Activated gamma-delta T cell (primary cell): ENCODE results near the gene CTDP1.
"Not testable (repeated sequence)": the region's sequence is repeated elsewhere in the genome, so short reads cannot be mapped to it uniquely, and the experiment has no call there.

Experiments
- DNase-seq: peaks from one replicate; lab custom pipeline; 2025; lab: John Stamatoyannopoulos, UW

CTDP1 gene

DNA sequence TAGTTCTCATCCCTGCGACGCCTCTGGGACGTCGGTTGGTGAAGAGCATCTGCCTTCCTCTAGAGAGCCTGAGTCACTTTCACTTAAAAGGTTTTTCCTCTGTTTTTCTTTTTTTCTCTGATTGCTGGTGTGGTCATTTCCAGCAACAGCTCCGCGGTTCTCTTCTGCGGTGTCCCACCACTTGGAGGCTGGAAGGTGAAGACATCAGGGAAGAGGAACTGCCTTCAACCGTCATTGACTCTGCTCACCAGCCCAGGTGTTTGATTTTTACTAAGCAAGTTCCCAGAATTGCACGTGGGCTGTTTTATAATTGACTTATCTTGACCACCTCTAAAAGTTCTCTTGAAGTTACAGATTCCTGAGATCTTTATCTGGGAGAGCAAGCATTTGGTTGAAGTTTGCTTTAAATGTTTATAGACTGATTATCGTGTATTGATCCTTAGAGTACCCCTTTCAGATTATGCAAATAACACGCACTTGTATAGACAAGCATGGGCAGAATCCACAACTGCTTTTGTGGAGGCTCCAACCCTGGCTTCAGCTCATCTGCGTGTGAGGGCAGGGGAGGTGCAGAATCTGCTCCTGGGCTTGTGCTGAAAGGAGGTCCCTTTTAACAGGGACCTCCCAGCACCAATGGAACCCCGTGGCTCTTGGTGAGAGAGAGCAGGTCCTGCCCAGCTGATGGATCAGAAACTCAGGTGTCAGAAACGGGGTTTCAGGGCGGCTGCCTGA lies 3.5 kb downstream of the CTDP1 start:
- DNase-seq, result no peak

DNA sequence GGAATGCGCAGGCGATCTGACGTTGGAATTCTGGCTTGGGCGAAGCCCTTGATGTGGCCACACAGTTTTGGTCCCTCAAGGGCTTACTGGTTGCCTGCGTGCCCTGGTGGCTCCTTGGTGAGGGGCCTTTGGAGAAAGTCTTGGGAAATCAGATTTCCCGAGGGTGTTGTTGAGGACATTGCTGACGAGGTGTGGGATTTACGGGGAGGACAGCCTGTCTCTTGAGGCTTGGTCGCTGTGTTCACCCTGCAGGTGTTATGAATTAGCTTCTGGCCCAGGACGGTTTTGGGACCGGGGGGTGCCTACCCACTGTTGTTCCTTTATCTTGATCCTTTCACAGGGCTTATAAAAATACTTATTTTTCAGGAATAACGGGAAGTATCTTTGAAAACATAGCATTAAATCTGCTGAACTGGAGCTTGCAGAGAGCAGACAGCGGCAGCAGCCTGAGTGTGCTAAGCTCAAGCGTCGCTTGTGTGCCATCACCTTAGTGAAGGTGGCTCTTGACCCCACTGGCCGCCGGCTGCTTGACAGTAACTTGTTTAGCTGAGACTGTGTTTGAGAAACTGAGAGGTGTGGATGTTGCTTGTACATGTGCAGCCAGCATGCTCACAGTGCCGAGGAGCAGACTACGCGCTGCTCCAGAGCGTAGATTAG lies 4.2 kb downstream of the CTDP1 start:
- DNase-seq, result no peak

DNA sequence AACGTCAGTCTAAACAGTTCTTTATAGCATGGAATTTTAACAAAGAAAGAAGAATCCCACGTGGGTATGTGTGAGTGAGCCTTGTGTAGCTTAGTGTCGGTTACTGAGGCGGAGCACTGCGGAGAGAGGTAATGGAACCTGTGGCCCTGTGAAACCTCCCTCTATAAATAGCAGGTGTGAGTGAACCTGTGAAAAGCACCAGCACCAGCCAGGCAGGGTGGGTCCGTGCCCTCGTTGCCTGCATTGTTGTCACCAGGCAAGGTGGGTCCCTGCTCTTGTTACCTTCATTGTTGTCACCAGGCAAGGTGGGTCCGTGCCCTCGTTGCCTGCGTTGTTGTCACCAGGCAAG lies 4.7 kb downstream of the CTDP1 start:
- no peak for DNase-seq

DNA sequence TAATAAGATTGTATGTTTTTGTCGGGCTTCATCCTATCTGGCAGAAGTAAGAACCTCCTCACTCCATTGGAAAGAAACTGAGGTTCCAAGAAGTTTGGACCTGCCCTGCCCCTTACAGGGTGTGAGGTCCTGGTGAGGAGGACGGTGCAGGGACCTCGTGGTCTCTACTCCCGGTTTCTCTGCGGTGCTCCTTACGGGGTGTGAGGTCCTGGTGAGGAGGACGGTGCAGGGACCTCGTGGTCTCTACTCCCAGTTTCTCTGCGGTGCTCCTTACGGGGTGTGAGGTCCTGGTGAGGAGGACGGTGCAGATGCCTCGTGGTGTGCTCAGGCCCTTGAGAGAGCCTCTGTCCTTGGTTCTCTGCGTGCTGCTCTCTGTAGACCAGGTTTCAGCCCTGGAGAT lies 5.2 kb downstream of the CTDP1 start:
- no peak for DNase-seq

DNA sequence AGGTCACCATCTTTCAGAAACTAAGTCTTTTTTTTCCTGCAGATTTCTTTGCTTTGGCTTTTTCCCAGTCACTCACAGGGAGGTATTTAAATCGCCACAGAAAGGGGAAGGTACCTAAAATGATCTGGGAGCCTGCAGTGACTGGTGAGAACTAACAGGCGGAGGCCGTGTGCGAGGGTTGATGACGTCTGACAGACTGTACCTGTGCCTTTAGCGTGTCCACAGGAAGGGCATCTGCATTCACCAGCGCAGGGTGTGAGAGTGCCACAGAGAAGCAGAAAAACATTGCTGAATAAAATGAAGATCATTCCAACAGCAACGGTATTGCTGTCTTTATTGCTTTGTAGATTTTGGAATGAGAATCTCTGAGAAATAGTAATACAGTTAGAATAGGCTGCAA lies 5.7 kb downstream of the CTDP1 start:
- no peak for DNase-seq

DNA sequence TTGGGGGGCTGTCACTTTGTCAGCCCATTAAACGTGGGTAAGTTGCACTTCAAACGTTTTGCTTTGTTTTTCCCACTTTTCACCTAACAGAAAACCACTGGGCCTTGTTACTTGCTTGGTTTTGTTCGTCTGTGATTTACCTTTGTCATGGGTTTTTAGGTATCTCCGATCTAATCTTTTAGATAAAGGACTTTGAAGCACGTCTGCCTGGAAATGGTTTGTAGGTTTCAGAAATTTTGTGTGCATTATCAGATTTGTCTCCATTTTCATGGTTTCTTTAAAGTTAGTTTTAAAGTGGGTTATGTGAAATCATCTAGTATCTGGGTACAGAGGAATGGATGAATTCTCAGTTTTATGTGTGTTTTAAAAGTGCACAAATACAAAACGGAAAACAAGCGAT lies 6.4 kb downstream of the CTDP1 start:
- no peak for DNase-seq

- DNase-seq, result no peak
These were observed 8.2 kb downstream of the CTDP1 start for GRCh38 chr18:79687806-79688205.

GRCh38 chr18:79690071-79690470 lies 10.5 kb downstream of the CTDP1 start:
- no peak for DNase-seq

DNA sequence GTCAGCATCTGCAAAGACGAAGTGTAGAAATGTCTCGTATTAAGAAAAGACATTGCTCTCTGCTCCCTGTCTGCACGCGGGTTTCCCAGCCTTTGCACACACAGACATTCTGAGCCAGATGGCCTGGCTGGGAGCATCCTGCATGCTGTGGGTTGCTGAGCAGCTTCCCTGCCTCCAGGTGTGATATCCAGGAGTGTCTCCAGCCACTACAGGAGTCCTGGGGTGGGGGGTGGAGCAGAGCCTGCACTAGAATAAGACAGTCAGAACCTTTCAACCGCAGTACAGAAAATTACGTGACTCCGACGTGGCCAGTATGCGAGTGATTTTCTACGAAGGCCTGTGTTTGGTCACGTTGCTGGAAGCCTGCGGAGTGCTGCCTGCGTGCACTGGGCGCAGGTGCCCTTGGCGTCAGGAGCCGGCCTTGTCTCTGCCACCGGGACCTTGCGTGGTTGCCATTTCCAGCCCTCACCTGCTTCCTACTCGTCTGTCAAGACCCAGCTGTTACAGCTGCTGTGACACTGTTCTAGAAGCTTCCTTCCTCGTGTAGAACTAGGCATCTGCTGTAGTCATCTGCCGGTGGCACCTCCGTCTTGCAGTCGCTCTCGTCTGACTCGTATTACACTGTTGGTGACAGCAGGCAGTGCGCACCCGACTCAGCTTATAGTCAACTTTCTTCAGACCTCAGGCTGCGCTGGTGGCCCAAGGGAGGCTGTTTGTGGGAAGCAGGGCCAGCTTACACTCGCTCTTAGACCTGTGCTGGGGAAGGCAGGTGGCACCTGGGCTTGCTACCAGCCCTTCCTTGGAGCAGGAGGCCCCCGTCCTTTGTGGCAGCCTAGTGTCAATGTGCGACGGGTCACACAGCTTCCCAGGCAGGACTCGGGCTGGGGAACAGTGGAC lies 11.2 kb downstream of the CTDP1 start:
- no peak for DNase-seq

DNA sequence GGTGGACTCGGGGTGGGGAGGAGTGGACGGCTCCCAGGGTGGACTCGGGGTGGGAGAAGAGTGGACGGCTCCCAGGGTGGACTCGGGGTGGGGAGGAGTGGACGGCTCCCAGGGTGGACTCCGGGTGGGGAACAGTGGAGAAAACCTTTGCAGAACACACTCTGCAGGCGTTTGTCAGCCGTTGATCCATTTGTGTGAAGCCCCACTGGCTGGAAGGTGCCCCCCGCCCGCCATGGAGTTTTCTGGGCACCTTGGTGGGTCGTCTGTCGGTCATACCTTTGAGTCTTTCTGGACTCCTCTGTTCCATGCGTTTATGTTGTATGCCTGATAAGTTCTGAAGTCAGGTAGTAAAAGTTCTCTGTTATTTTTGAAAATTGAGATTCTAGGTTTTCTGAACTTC lies 12.5 kb downstream of the CTDP1 start:
- DNase-seq, result no peak

DNA sequence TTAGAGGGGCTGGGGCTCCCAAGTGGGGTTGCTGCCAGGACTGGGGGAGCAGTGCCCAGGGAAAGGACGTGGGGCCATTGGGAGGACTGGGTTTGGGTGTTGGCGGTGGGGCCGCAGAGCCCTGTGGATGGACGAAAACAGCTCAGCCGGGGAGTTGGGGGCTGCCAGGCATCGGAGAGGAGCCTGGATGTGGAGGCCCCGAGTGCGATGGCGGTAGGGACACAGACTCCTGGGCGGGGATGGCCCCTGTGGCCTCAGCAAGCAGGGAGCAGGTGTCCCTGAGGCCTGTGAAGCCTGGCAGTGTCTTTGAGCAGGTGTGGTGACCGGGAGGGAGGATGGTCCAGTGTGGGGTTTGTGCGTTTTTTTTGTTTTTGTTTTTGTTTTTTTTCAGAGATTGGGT lies 13.3 kb downstream of the CTDP1 start:
- no peak for DNase-seq

GRCh38 chr18:79693561-79694205 lies 14.1 kb downstream of the CTDP1 start:
- no peak for DNase-seq

- not testable (repeated sequence) for DNase-seq
These were observed 14.7 kb downstream of the CTDP1 start for GRCh38 chr18:79694206-79694894.

DNA sequence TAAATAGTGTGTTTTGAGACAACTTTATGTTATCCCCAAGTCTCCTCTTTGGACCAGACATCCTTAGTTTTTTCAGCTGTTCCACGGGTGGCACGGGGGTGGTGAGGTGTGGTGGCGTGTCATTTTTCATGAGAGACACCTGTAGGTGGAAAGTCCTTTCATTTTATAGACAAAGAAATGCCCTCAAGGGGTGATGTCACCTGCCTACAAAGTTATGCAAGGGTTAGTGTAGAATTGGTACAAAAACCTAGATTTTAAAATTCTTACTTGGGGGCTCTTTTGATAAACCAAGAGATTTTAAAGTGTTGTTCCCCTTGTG lies 15.3 kb downstream of the CTDP1 start:
- DNase-seq, result no peak

DNA sequence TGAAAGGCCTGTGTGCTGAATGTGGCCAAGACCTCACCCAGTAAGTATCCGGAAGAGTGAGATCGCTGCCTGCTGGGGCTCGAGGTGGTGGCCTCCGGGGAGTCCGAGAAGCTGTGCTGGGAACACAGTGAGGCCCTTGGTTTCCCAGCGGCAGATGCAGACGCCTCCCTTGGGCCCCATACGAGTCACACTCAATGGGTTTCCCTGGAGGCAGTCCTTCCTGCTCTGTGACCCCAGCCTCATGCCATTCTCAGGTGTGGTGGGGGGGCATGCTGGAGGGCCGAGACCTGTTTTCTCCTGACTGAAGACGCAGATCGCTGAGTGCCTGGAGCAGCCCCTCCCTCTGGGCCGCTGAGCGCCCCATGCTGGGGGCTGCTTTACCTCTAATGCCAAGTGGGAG lies 15.7 kb downstream of the CTDP1 start:
- no peak for DNase-seq

DNA sequence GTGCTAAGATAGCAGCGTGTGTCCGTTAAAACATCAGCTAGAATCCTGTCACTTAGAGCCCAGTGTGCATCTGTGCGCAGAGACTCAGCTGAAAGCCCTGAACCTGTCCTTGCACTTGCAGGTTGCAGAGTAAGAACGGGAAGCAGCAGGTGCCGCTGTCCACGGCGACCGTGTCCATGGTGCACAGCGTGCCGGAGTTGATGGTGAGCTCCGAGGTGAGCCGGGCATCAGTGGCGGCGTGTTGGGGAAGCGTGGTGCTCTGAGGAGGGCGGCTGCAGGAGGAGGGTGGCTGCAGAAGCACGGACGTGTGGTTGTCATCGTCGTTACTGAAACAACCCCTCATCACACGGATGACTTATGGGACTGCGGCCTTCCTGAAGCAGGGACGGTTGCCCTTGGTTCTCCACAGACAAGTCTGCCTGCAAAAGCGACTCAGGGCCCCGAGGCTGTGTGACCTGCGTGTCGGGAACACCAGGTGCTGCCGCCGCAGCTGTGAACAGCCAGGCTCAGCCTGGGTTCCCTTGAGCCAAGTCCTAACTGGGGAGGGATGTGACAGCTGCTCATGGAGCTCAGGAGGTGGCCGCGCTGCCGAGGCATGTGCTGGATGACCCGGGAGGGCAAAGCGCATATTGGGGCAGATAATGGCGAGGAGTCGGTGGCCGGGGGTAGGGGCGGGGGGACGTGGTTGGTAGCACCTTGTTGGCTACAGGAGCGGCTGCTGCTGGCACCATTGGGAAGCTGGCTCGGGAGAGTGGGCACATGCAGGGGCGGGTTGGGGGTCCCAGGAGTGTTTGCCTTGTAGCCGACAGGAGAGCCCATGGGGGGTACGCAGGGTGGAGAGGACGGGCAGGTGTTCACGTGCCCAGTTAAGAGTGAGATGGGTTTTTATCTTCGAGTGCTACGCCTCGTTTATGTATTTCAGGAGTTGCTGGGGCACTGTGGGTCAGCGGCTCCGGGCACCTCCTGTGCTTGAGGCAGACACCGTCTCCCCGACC lies 16.6 kb downstream of the CTDP1 start:
- no peak for DNase-seq

GRCh38 chr18:79697178-79697577 lies 17.6 kb downstream of the CTDP1 start:
- no peak for DNase-seq

DNA sequence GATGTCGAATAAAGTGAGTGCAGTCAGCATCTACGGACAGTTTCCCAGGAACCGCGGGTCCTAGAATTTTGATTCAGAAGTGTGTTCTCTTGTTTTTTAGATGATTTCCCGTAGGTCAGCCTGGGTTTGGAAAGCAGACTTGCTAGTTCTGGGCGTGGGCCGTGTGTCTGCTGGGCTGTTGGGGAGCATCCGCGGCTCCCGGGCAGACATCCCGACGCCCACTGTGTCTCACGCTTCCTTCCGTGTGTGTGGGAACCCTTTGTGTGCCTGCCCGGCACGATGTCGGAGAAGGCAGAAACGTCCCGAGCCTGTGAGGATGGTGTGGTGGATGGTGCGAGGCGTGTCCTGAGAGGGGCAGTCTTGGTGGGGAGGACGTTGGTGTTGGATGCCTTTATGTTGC lies 18.4 kb downstream of the CTDP1 start:
- no peak for DNase-seq

DNA sequence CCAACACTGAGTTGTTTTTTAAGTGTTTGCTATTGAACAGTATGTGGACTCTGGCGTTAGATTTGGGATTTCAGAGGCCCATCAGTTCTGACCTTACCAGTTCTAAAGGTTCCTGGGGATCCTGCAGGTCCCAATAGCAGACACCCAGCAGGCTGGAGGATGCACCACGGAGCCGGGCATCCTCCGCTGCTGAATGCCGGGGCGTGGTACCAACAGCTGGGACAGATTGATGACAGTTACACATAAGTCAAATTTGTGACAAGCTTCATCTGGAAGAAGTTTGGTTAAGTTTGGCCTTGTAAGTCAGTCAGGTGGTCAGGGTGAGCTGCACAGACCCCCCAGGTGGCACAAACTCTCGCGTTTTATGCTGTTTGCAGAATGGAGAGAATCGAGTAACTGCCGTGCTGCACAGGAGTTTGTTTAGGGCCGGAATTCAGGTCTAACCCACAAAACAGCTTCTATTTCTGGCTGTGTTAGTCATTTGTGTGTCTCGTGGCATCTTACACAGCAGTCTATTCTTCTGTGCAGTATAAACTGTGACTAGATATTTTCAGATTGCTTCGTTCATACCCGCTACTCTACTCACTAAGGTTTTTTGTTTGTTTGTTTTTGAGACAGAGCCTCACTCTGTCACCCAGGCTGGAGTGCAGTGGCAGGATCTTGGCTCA lies 19.2 kb downstream of the CTDP1 start:
- no peak for DNase-seq

GRCh38 chr18:79699653-79700052 lies 20.1 kb downstream of the CTDP1 start:
- DNase-seq, result no peak
